D721Med (cell line): Measurements from ENCODE around the gene RUNX2.

Experiments used
- DNase-seq: peaks from one replicate; pipeline ENCODE4 v3.0.0; 2011; ENCODE audit warnings: low spot score; ENCODE audit not compliant: insufficient read length
- FAIRE-seq: peaks from 2 replicates; lab custom pipeline; 2011; peaks lifted over from hg19 to GRCh38; lab: Jason Lieb, UNC
- CTCF ChIP-seq: IDR thresholded peaks from 2 replicates; pipeline ENCODE4 v1.5.1; 2012; ENCODE audit warnings: mild to moderate bottlenecking, control low read depth; ENCODE audit not compliant: insufficient read depth; ENCODE audit errors: missing control alignments

The RUNX2 gene

GRCh38 chr6:45424451-45424861 is 96.3 kb downstream of the RUNX2 start:
- no peak for DNase-seq
- no peak for FAIRE-seq
- no peak for TF ChIP-seq CTCF

GRCh38 chr6:45426251-45426650 is 98.1 kb downstream of the RUNX2 start:
- TF ChIP-seq CTCF: no peak
- FAIRE-seq: no peak
- DNase-seq: no peak

- FAIRE-seq: peak; percentile 53
- no peak for TF ChIP-seq CTCF
Measured at GRCh38 chr6:45427726-45428125, 99.6 kb downstream of the RUNX2 start.

GRCh38 chr6:45428727-45429126 is 100.6 kb downstream of the RUNX2 start:
- FAIRE-seq: no peak
- TF ChIP-seq CTCF: no peak
- DNase-seq: no peak

More at GRCh38 chr6:45427726-45428125, 99.6 kb downstream of the RUNX2 start:
- no peak for DNase-seq

GRCh38 chr6:45430590-45431202 is 102.6 kb downstream of the RUNX2 start:
- DNase-seq (no peak), FAIRE-seq (peak; percentile 72)
- TF ChIP-seq CTCF: no peak

- FAIRE-seq (peak; percentile 6), DNase-seq (no peak)
- no peak for TF ChIP-seq CTCF
Measured at GRCh38 chr6:45431317-45432065, 103.4 kb downstream of the RUNX2 start.

- TF ChIP-seq CTCF: no peak
- peak; percentile 82 for FAIRE-seq
- DNase-seq: no peak
Measured at GRCh38 chr6:45432977-45433376, 104.8 kb downstream of the RUNX2 start.
